ENCODE data around the gene AOAH. TPM values are rescaled to one million over a fixed set of nuclear protein-coding genes. Genes with fewer than 3 reads are reported as not detected.

Gene AOAH
- total RNA-seq, 4 donors from 2014 or later = 0.17 to 1.8 (median 1.6) TPM

DNA sequence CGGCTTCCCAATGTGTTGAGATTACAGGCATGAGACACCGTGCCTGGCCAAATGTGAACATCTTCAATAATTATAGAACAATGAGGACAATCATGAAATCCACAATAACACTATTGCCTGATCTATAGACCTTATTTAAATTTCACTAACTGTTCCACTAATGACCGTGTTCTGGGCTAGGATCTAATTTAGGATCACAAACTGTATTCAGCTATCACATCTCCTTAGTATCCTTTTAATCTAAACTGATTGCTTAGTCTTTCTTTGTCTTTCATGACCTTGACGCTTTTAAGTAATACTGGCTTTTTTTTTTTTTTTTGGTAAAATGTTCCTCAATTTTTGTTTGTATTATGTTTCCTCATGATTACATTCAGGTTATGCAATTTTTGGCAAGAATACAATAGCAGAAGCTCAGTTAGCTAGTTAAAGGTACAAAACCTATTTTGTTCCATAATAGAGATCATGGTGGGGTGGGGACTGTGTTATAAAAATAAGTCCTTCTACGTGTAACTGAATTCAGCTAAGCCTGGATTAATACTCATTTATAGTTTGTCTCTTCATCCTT, 158.4 kb downstream of the AOAH start:
- intact Hi-C loops (cut with DNase I; ENCODE audit: low total_unique reads) (no loop called here), in situ Hi-C loops (cut with MboI; ENCODE audit: low sequenced_read_pairs in 4 of 4) (no loop called here)
- Histone ChIP-seq H3K9me3 (no peaks in the 10 kb centered on the region), H3K4me1 (no peaks in the 10 kb centered on the region), H3K27ac (no peak overlapping the region), H3K36me3 (no peaks in the 10 kb centered on the region), H3K27me3 (no peaks in the 10 kb centered on the region), H3K4me3 (no peak overlapping the region)
- ATAC-seq (no peak), DNase-seq (no peak)
- TF ChIP-seq, protein P1, sequence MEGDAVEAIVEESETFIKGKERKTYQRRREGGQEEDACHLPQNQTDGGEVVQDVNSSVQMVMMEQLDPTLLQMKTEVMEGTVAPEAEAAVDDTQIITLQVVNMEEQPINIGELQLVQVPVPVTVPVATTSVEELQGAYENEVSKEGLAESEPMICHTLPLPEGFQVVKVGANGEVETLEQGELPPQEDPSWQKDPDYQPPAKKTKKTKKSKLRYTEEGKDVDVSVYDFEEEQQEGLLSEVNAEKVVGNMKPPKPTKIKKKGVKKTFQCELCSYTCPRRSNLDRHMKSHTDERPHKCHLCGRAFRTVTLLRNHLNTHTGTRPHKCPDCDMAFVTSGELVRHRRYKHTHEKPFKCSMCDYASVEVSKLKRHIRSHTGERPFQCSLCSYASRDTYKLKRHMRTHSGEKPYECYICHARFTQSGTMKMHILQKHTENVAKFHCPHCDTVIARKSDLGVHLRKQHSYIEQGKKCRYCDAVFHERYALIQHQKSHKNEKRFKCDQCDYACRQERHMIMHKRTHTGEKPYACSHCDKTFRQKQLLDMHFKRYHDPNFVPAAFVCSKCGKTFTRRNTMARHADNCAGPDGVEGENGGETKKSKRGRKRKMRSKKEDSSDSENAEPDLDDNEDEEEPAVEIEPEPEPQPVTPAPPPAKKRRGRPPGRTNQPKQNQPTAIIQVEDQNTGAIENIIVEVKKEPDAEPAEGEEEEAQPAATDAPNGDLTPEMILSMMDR (IDR thresholded peaks at IDR 0.05 in 4 of 5, conservative IDR thresholded peaks at IDR 0.05 in 1 of 5) = no peak
- no peak for TF ChIP-seq POLR2A (IDR thresholded peaks at IDR 0.05)

DNA sequence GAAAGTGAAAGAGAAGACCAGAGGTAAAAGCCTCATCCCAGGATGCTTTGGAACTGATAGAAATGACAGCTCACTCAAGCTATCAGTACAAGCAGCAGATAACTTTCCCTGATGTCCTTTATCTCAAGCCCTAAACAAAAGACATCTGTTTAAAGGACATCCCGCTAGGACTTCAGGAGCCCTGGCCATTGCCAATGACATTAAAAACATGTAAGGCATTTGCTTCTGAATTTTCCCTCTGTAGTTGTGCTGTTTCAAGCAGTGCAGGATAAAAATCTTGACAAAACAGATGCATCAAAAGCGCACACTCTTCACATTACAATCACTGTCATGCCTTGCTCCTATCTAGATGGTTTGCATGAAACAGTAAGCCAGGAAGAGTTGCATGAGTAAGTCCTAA, 159.8 kb downstream of the AOAH start:
- ATAC-seq (no peak), DNase-seq (no peak)
- H3K4me1 ChIP-seq = no peaks in the 10 kb centered on the region
- no peaks in the 10 kb centered on the region for H3K9me3 ChIP-seq
- no peaks in the 10 kb centered on the region for H3K36me3 ChIP-seq
- no peak overlapping the region for H3K4me3 ChIP-seq
- TF ChIP-seq, protein P1 (IDR thresholded peaks at IDR 0.05 in 4 of 5, conservative IDR thresholded peaks at IDR 0.05 in 1 of 5) = no peak
- TF ChIP-seq POLR2A (IDR thresholded peaks at IDR 0.05) = no peak
- intact Hi-C loops (cut with DNase I; ENCODE audit: low total_unique reads) = no loop called here
- no peak overlapping the region for H3K27ac ChIP-seq
- H3K27me3 ChIP-seq = no peaks in the 10 kb centered on the region
- in situ Hi-C loops (cut with MboI; ENCODE audit: low sequenced_read_pairs in 4 of 4) = no loop called here

DNA sequence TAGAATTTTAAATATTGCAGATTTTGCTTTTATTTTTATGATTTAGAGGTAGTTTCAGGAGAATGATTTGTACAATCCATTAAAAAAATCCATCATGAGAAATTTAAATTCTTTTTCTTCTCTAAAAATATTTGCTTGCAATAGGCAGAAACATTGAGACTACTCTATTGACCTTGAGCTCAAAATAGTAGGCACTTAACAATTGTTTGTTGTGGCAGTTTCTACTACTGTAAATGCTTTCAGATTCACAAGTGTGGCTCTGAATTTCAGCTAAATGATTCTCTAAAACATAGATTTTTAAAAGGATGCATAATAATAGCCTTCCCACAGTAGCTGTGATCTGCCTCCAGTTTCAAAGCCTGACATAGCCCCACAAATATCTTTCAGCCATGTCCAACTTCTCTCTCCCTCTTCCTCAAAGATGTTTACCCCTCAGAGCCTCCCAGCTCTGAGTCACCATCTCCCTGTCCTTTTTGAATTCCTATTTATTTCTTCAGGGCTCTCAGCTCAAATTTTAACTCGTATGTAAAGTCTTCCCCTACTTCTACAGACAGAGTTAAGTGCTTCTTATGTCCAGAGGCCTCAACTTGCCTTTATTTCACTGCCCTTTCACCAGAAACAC, 160.5 kb downstream of the AOAH start:
- TF ChIP-seq, protein P1 (IDR thresholded peaks at IDR 0.05 in 4 of 5, conservative IDR thresholded peaks at IDR 0.05 in 1 of 5) = no peak
- TF ChIP-seq POLR2A (IDR thresholded peaks at IDR 0.05) = no peak
- ATAC-seq = no peak
- Histone ChIP-seq H3K4me1 (no peaks in the 10 kb centered on the region), H3K27me3 (no peaks in the 10 kb centered on the region), H3K9me3 (no peaks in the 10 kb centered on the region), H3K36me3 (no peaks in the 10 kb centered on the region), H3K4me3 (no peak overlapping the region), H3K27ac (no peak overlapping the region)
- in situ Hi-C loops (cut with MboI; ENCODE audit: low sequenced_read_pairs in 4 of 4) (no loop called here), intact Hi-C loops (cut with DNase I; ENCODE audit: low total_unique reads) (no loop called here)
- no peak for DNase-seq

DNA sequence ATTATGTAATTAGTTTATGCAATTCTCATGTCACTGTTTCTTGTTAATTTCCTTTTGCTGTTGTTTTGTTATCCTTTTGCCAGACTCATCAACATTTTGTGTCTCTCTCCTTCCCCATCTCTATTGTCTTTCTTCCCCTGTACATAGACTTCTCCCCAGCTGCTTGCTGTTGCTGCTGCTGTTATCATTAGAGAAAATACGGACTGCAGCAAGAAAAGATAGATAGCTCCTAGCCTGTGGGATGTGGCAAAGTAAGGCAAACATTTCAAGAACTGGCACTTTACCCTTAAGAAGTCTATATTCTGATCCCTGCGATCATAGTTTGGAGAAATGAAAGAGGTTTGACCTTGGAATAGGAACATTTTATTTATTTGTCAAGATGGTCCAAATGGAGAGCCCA, 162.2 kb downstream of the AOAH start:
- intact Hi-C loops (cut with DNase I; ENCODE audit: low total_unique reads) = no loop called here
- Histone ChIP-seq H3K27me3 (no peaks in the 10 kb centered on the region), H3K36me3 (no peaks in the 10 kb centered on the region), H3K4me1 (no peaks in the 10 kb centered on the region), H3K27ac (no peak overlapping the region), H3K9me3 (no peaks in the 10 kb centered on the region), H3K4me3 (no peak overlapping the region)
- DNase-seq = no peak
- TF ChIP-seq, protein P1 (IDR thresholded peaks at IDR 0.05 in 4 of 5, conservative IDR thresholded peaks at IDR 0.05 in 1 of 5) = no peak
- TF ChIP-seq POLR2A (IDR thresholded peaks at IDR 0.05) = no peak
- ATAC-seq = no peak
- in situ Hi-C loops (cut with MboI; ENCODE audit: low sequenced_read_pairs in 4 of 4) = no loop called here

DNA sequence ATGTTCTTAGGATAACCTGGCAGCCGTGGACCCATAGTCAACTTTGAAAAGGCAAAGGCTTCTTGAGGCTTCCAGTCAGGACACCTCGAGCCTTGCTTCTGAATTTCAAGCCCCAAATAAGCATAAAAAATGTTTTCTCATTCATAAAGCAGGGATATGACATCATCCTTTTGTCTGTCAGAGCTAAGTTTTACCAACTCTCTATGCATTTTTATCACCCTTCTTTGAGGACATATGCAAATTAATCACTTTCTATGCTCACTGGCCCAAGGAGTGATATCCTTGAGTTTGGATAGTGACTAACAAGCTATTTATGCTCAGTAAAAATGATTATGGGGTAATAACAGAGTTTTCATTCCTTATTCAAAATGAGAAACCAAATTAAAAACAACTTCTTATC, 175.3 kb downstream of the AOAH start:
- no peak overlapping the region for H3K4me3 ChIP-seq
- in situ Hi-C loops (cut with MboI; ENCODE audit: low sequenced_read_pairs in 4 of 4) (no loop called here), intact Hi-C loops (cut with DNase I; ENCODE audit: low total_unique reads) (no loop called here)
- H3K9me3 ChIP-seq = no peaks in the 10 kb centered on the region
- TF ChIP-seq, protein P1 (IDR thresholded peaks at IDR 0.05 in 4 of 5, conservative IDR thresholded peaks at IDR 0.05 in 1 of 5) = no peak
- no peak for TF ChIP-seq POLR2A (IDR thresholded peaks at IDR 0.05)
- H3K36me3 ChIP-seq = no peaks in the 10 kb centered on the region
- DNase-seq = no peak
- H3K27me3 ChIP-seq = no peaks in the 10 kb centered on the region
- H3K27ac ChIP-seq = no peak overlapping the region
- ATAC-seq = no peak
- H3K4me1 ChIP-seq = no peaks in the 10 kb centered on the region
